ENCODE measurements around the gene EMX1.

Gene EMX1

DNA sequence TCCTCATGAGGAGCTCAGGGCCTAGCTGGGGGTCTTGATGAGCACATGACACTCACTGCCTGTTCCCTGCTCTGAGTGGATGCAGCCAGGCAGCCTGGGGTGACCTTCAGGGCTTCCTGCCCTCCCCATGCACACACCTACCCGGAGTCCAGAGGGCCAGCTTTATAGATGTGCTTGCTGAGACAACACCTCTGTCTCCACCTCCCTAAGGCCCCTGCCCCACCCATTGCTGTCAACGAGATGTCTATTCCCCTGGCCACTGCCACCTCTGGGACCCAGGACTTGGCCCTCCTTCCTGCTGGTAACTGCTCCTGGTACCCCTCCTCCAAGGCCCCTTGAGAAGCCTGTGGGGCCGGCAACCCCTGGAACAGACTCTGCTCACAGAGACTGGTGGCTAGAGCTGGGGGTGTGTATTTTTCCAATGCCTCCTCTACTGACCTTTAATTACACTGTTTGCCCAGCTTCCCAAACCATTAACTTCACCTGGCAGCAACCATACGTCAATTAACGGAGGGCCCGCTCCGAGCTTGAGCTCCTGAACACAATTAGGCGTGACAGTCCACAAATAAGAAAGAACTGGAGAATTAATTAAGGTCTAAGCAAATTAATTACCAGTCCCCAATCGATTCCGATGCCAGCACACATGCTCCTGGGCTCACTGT is 66.3 kb downstream of the EMX1 start:
- DNase-seq: no peak

DNA sequence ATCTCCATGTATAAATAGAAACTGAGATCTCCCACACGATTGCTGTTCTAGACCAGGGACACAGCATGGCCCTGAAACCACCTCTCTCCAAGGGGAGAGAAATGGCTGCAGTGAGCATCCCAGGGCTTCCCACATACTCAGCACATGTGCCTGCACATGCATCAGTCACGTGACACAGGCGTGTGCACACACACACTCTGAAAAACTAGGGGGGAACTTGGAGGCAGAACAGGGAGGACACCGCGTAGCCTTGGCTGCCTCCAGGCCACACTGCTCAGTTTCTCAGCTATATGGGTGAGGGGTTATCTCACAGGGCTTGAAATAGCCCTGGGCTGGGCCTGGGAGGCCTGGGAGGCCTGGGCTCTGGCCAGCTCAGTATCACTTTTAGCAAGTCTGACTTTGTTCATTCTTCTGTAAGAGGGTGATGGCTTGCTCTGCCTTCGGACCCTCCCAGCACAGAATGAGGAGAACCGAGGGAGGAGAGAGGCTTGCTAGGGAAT is 66.9 kb downstream of the EMX1 start:
- no peak for DNase-seq
